NOMO-1 (cell line): Measurements from ENCODE around the gene ACTRT2.

ENCODE experiments used
- DNase-seq, 2 experiments: peaks; one replicate each; lab custom pipeline; 2025; ENCODE audit not compliant: unreplicated experiment in 2 of 2; lab: John Stamatoyannopoulos, UW

The ACTRT2 gene

GRCh38 chr1:3021233-3021671 lies at the start of gene ACTRT2:
ACTRT2 (plus strand) TSS chr1:3021467; CDS start chr1:3021687, 220 bp downstream.
- no peak for DNase-seq

DNA sequence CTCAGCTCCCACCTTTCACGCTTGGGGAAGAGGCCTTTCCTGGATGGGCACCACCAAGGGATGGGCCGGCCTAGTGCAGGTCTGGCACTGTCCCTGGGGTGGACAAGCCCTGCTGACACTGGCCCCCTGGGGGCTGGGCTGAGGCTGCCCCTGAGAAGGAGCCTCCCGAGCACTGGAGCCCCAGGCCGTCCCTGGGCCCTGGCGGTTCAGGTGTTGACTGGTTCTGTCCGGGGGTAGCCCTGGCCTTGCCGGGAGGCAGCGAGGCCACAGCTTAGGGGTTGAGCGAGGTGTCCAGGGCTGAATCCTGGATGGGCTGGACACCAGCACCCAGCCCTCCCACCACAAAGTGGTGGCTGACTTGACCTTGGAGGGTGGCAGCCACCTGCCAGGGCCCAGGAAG lies 49.7 kb upstream of the ACTRT2 start:
- DNase-seq = no peak

DNA sequence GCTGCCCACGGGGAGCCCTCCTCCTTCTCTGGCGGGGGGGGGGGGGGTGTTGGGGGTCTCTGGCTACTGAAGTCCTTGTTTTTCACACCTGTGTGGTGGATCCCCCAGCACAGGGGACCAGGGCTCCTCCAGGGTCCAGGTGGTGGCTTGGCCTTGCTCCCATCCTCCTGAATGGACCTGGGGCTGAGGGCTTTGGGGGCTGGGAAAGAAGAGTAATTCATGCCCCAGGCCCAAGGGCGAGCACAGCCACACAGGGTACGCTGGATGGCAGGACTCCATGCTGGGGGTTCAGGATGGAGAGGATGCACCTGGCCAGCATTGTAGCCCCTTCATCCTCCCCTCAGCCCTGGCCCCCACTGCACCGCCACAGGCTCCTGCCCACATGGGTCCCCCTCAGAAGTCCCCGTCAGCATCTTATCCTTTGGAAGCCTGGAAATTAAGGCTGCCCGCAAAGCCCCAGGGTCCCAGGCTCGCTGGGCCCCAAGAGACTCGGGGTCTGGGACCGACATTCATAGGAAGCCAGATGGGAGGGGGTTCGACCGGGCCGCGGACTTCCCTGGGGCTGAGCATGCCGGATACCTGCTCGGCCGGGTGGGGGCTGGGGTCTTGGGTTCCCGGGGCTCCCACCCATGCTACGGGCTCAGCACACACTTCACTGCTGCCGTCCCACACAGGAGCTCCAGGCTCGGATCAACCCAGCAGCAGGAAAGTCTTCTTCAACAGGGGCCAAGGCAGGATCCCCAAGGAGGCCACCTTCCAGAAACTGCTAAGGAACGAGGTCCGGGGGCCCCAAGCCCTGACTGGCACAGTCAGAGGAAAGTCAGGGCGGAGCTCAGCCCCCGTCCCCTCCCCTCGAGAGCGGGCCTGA lies 49.0 kb upstream of the ACTRT2 start:
- DNase-seq = no peak

GRCh38 chr1:2972879-2973575 lies 48.2 kb upstream of the ACTRT2 start:
- DNase-seq = no peak

DNA sequence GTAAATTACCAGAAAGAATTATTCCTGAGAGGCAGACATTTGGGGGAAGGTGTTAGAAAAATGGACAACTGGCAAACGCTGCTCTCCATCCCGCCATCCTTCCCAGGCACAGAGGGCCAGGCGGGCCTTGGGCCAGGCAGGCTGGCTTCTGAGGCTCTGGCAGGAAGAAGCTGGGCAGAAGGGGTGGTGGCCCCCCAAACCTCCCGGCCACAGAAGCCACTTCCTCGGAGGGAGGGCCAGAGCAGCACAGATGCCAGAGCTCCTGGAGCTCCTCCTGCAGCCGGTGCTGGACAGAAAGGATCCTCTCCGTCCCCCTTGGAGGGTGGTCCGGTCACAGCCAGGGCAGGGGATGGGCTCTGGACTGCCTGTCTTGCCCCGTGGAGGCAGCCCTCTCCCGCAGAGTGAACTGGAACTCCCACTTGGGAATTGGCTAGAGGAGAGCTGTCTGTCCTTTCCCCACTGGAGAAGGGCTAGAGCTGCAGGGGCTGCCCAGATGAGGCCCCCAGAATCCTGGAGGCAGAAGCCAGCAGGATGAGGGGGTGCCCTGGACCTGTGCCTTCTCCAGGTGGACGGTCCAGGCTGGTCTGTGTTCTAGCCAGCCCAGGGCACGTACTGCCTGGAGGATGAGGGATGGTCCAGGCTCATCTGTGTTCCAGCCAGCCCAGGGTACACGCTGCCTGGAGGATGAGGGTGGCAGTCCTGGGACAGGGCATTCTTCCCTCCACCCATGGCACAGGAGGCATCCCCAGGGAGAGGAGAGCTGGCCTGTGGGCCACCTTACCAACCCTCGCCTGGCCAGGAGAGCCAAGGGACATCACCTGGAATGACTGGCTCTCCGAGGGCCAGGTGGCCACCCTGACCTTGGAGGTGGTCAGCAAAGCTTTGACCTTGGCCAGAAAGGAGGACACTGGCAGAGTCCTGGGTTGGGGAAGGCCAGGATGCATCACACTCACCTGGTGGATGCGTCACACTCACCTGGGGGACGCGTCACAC lies 47.4 kb upstream of the ACTRT2 start:
- DNase-seq = no peak

DNA sequence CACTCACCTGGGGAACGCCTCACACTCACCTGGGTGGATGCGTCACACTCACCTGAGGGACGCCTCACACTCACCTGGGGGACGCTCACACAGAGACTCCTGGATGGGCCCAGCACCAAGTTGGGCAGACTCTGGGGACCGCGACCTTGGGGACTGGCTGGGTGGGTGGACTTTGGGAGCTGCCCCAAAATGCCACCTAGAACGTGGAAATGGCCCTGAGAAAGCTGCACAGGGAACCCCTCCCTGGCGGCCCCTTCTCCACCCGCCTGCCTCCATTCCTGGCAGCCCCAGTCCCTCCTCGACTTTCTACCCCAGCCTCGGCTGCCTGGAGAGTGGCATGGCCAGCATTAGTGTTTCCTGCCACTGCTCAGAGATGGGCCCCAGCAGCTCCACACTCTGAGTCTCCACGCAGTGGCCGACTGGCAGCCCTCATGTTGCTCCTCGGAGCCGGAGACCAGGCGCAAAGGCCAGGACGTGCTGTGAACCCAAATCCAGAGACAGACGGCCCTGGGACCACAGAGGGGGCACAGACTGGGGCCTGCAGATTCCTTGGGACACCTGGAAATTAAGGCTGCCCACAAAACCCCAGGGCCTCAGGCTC lies 46.5 kb upstream of the ACTRT2 start:
- no peak for DNase-seq

GRCh38 chr1:2975466-2976179 lies 45.6 kb upstream of the ACTRT2 start:
- DNase-seq = no peak

GRCh38 chr1:2976180-2976562 lies 45.1 kb upstream of the ACTRT2 start:
- no peak for DNase-seq

DNA sequence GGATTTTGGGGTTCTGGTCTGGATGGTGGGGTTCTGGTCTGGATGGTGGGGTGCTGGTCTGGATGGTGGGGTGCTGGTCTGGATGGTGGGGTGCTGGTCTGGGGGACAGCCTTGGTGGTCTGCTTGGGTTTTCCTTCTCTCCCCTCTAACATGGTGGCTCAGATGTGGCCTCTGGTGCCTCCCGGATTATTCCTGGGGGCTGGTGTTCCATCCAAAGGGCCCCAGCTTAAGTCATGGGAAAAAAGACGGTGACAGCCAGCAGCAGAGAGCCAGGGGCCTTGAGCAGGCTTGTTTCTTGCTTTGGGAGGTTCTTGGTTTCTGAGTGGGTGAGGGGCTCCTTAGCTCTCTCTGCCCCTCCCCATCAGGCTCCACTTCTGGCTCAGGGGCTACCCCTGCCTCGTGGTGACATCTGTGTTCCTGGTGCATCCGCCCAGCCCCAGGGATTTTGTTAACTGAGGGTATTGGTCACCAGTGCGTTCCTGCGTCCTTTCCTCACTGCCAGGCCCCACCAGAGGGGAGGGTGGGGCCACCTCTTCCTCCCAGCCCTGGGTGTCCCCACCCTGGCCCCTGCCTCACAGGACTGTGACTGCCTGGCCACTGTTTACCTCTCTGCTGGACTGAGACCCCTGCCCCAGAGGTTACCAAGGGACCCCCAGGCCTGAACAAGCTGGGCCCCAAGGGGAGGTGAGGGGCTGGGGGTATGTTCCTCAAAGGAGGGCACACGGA lies 43.2 kb upstream of the ACTRT2 start:
- no peak for DNase-seq

DNA sequence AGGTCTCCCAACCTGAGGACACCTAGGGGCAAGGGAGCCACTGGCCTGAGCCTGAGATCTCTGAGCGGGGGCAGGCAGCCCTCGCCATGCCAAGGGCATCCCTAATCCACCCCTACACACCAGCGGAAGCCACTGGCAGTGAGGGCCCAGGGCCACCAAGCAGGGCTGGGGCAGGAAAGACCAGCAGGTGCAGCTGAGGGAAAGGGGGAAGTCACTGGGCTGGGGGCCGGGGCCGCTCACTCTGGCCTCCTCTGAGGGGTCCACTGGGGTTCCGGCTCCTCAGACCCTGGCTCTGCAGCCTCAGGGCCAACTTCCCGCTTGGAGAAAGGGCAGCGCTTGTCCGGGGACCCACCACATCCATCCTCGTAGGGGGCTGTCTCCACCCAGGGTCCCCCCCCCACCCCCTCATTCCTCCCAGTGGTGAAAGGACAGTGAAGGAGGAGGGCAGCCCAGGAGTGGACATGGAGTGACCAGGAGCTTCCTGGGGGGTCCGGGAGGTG lies 42.5 kb upstream of the ACTRT2 start:
- no peak for DNase-seq

GRCh38 chr1:2979191-2980072 lies 41.8 kb upstream of the ACTRT2 start:
- no peak for DNase-seq

DNA sequence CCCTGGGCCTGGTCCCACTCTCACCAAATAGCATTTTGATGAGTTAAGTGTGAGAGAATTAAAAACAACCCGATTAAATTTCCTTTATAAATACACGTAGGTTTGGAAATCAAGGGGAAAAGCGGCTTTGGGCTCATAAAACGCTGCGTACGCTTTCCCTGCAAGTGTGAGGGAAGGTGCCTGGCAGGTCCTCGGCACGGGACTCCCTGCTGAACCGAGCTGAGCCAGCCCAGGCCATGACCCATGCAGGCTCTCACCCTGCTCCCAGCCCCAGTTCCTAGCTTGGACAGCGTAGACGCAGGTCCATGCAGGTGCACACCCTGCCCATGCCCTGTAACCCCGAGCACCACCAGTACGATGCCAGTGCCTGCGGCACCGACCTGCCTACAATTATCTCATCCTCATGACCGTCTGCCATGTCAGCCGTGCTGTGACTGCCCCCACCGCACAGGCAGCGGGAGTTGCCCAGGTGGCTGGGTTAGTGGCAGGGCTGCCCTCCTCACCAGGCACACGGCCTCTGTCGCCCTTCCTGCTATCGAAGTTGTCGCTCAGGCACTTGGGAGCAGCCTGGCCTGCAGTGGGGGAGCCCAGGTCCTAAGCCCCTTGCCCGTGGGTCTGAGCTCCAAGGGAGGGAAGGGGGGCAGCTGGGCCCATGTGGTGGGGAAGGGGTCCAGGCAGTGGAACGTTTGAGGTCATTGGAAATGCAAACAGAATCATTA lies 41.0 kb upstream of the ACTRT2 start:
- no peak for DNase-seq

- no peak for DNase-seq
These were observed 40.4 kb upstream of the ACTRT2 start for GRCh38 chr1:2980849-2981248.

- no peak for DNase-seq
These were observed 39.9 kb upstream of the ACTRT2 start for GRCh38 chr1:2981388-2981787.

- no peak for DNase-seq
These were observed 39.2 kb upstream of the ACTRT2 start for GRCh38 chr1:2981981-2982614.

DNA sequence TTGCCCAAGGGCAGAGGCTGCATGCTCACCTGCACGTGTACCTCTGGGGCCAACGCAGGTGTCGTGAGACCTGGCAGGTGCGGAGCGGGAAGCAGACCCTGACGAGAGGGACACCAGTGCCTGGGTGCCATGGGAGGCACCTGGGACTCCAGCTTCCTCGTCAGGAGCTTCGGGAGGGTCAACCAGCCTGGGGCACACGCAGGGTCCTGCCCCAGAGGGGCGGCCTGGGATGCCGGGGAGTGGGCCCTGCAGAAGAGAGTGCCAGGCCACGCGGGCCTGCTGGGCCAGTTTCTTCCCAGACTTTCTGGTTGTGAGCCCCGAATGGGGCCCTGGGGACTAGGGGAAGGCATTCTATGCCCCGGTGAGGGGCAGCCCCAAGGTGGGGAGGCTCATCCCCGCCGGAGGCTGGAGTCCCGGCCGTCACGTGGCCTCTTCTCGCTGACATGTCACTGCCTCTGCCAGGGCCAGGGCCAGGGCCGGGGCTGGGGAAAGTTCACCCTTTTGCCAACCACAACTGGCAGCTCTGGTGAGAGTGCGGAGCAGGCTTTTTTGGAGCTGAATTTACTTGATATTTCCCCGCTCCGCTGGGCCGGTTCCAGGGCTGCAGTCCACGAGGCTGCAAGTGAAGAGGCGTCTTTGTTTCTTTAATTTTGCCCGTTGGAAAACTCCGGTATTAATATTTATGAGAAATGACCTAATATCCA lies 38.5 kb upstream of the ACTRT2 start:
- DNase-seq = no peak
